NT2/D1 (cell line): ENCODE results near the gene DDX47.

Experiments
- DNase-seq: peaks from one replicate; pipeline ENCODE4 v3.0.0-alpha.2; 2011; ENCODE audit warnings: low read depth, low spot score
- H3K27me3 ChIP-seq: 2 replicates; pipeline ENCODE4 v1.6.0; 2011; ENCODE audit warnings: mild to moderate bottlenecking; ENCODE audit not compliant: insufficient read length, insufficient read depth
- H3K36me3 ChIP-seq: 2 replicates; pipeline ENCODE4 v1.6.1; 2011; ENCODE audit warnings: mild to moderate bottlenecking, low read length, mixed read lengths; ENCODE audit not compliant: insufficient read depth, insufficient read length
- H3K4me1 ChIP-seq: 2 replicates; pipeline ENCODE4 v1.5.1; 2011; ENCODE audit not compliant: insufficient read depth, insufficient read length
- H3K4me3 ChIP-seq: 2 replicates; pipeline ENCODE4 v1.5.1; 2011; ENCODE audit warnings: low read depth; ENCODE audit not compliant: insufficient read length
- H3K9ac ChIP-seq: 2 replicates; pipeline ENCODE4 v1.6.0; 2011; ENCODE audit warnings: low read depth; ENCODE audit not compliant: insufficient read length
- H3K9me3 ChIP-seq: 2 replicates; pipeline ENCODE4 v1.5.1; 2011; ENCODE audit warnings: mild to moderate bottlenecking, low read length; ENCODE audit not compliant: insufficient read depth
- SUZ12 ChIP-seq: IDR thresholded peaks from 2 replicates; pipeline ENCODE4 v1.6.1; 2011; ENCODE audit not compliant: insufficient read length, insufficient read depth; ENCODE audit errors: extremely low read depth
- YY1 ChIP-seq: IDR thresholded peaks from 2 replicates; pipeline ENCODE4 v1.6.1; 2011; ENCODE audit not compliant: insufficient read length, insufficient read depth
- ZNF274 ChIP-seq: IDR thresholded peaks from 2 replicates; pipeline ENCODE4 v1.6.1; 2011; ENCODE audit warnings: mild to moderate bottlenecking, low read depth, low read length

Gene DDX47

GRCh38 chr12:12790956-12791355, 22.2 kb upstream of the DDX47 start:
- TF ChIP-seq YY1 (no peak), ZNF274 (no peak), SUZ12 (no peak)
- Histone ChIP-seq H3K4me1 (no peaks in the 10 kb centered on the region), H3K4me3 (no peak overlapping the region), H3K27me3 (peaks cover 25% of the 10 kb centered on the region), H3K36me3 (no peaks in the 10 kb centered on the region), H3K9me3 (peaks cover 5% of the 10 kb centered on the region; the same call in 1 of the 2 replicates), H3K9ac (no peak overlapping the region)
- DNase-seq: no peak

- DNase-seq: no peak
- Histone ChIP-seq H3K9ac (no peak overlapping the region), H3K4me1 (no peaks in the 10 kb centered on the region), H3K9me3 (peaks cover 5% of the 10 kb centered on the region; the same call in 1 of the 2 replicates), H3K27me3 (peaks cover 17% of the 10 kb centered on the region), H3K36me3 (no peaks in the 10 kb centered on the region), H3K4me3 (no peak overlapping the region)
- TF ChIP-seq SUZ12 (no peak), ZNF274 (no peak), YY1 (no peak)
Observed at GRCh38 chr12:12791756-12792369, 21.3 kb upstream of the DDX47 start.

- DNase-seq: no peak
- Histone ChIP-seq H3K36me3 (no peaks in the 10 kb centered on the region), H3K4me1 (no peaks in the 10 kb centered on the region), H3K9ac (no peak overlapping the region), H3K27me3 (peaks cover 12% of the 10 kb centered on the region), H3K4me3 (no peak overlapping the region), H3K9me3 (peaks cover 2% of the 10 kb centered on the region; the same call in 1 of the 2 replicates)
- TF ChIP-seq SUZ12: no peak
- no peak for TF ChIP-seq ZNF274
- TF ChIP-seq YY1: no peak
Observed at GRCh38 chr12:12792421-12792820, 20.7 kb upstream of the DDX47 start.

- TF ChIP-seq YY1: no peak
- TF ChIP-seq ZNF274: no peak
- no peak for TF ChIP-seq SUZ12
- Histone ChIP-seq H3K4me1 (no peaks in the 10 kb centered on the region), H3K36me3 (no peaks in the 10 kb centered on the region), H3K4me3 (no peak overlapping the region), H3K9me3 (no peaks in the 10 kb centered on the region), H3K9ac (no peak overlapping the region), H3K27me3 (no peaks in the 10 kb centered on the region)
- no peak for DNase-seq
Observed at GRCh38 chr12:12794686-12795085, 18.5 kb upstream of the DDX47 start.

GRCh38 chr12:12796171-12796570, 17.0 kb upstream of the DDX47 start:
- DNase-seq: no peak
- Histone ChIP-seq H3K9me3 (no peaks in the 10 kb centered on the region), H3K4me1 (no peaks in the 10 kb centered on the region), H3K4me3 (no peak overlapping the region), H3K36me3 (no peaks in the 10 kb centered on the region), H3K9ac (no peak overlapping the region), H3K27me3 (no peaks in the 10 kb centered on the region)
- TF ChIP-seq YY1: no peak
- TF ChIP-seq SUZ12: no peak
- TF ChIP-seq ZNF274: no peak

- H3K36me3 ChIP-seq: no peaks in the 10 kb centered on the region
- no peak for TF ChIP-seq YY1
- TF ChIP-seq ZNF274: no peak
- no peak for TF ChIP-seq SUZ12
- no peak for DNase-seq
- no peak overlapping the region for H3K9ac ChIP-seq
- no peaks in the 10 kb centered on the region for H3K27me3 ChIP-seq
- H3K4me1 ChIP-seq: no peaks in the 10 kb centered on the region
- no peak overlapping the region for H3K4me3 ChIP-seq
- H3K9me3 ChIP-seq: no peaks in the 10 kb centered on the region
Observed at GRCh38 chr12:12796928-12797793, 16.0 kb upstream of the DDX47 start.

GRCh38 chr12:12797794-12798152, 15.4 kb upstream of the DDX47 start:
- Histone ChIP-seq H3K4me3 (no peak overlapping the region), H3K9me3 (no peaks in the 10 kb centered on the region), H3K27me3 (no peaks in the 10 kb centered on the region), H3K4me1 (no peaks in the 10 kb centered on the region), H3K36me3 (no peaks in the 10 kb centered on the region), H3K9ac (no peak overlapping the region)
- TF ChIP-seq ZNF274 (no peak), SUZ12 (no peak), YY1 (no peak)
- no peak for DNase-seq
